ENCODE results near the gene EVX1.

GRCh38 chr7:27260211-27260610 is 17.6 kb downstream of the EVX1 start:
- no peak for TF ChIP-seq EZH2 (IDR thresholded peaks at IDR 0.05; ENCODE audit: low read length)
- TF ChIP-seq CTCF (optimal IDR thresholded peaks at IDR 0.05 in 1 of 3, IDR thresholded peaks at IDR 0.05 in 1 of 3, conservative IDR thresholded peaks at IDR 0.05 in 1 of 3; ENCODE audit: extremely low read depth in 1 of 3, insufficient read depth in 2 of 3, low read length in 3 of 3) = no peak

Measured in keratinocyte (primary cell).